Astrocyte (in vitro differentiated cells and primary cell): ENCODE results near the gene PTPRM.

Source experiments
- CTCF ChIP-seq: IDR thresholded peaks from 2 replicates; pipeline ENCODE4 v1.5.1; 2011; ENCODE audit warnings: low read depth, mild to moderate bottlenecking, inconsistent platforms, low read length, moderate library complexity; ENCODE audit not compliant: insufficient read depth
- EZH2 ChIP-seq: IDR thresholded peaks from 2 replicates; pipeline ENCODE4 v1.6.1; 2012; ENCODE audit warnings: mild to moderate bottlenecking, low read length, inconsistent platforms; ENCODE audit not compliant: insufficient read depth

- TF ChIP-seq CTCF (no peak), EZH2 (no peak)
Observed at GRCh38 chr18:7684357-7684756, 117.2 kb downstream of the PTPRM start.
